GM19455 (cell line): ENCODE measurements around the gene SBNO1.
"Not testable (repeated sequence)": the region's sequence is repeated elsewhere in the genome, so short reads cannot be mapped to it uniquely, and the experiment has no call there.

Experiments used
- ATAC-seq: cut with Tn5 transposase; IDR thresholded peaks from one replicate; pipeline ENCODE4 v1.9.1; 2021; ENCODE audit not compliant: unreplicated experiment

Gene SBNO1

DNA sequence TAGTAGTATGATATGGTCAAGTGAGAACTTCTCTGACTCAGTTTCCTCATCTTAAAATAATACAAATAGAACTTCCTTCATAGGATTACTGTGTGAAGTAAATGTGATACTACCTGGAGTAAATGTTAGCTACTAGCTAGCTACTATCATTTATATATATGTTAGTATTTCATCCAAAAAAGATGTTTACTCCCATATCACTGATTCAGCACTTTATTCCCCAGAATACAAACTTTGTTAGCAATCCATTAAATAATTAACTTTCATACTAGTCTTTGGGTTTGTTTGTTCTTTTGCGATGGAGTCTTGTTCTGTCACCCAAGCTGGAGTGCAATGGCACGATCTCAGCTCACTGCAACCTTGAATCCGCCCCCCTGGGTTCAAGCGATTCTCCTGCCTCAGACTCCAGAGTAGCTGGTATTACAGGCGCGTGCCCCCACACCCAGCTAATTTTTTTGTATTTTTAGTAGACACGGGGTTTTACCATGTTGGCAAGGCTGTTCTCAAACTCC is 8.4 kb downstream of the SBNO1 start:
- ATAC-seq: no peak

DNA sequence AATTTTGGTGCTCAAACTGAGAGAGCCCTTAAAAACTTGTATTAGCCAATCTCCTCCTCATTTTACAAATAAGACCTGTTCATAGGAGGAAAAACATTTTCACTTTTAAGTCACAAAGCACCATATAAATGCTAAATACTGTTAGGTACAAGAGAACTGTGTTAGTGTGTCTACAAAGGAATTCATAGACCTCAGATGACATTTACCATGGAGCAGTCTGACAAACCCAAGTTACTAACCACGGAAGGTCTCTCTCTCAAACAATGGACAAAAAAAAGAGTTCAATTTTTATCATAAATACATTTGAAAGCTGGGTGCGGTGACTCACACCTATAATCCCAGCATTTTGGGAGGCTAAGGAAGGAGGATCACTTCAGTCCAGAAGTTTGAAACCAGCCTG is 10.0 kb downstream of the SBNO1 start:
- no peak for ATAC-seq

DNA sequence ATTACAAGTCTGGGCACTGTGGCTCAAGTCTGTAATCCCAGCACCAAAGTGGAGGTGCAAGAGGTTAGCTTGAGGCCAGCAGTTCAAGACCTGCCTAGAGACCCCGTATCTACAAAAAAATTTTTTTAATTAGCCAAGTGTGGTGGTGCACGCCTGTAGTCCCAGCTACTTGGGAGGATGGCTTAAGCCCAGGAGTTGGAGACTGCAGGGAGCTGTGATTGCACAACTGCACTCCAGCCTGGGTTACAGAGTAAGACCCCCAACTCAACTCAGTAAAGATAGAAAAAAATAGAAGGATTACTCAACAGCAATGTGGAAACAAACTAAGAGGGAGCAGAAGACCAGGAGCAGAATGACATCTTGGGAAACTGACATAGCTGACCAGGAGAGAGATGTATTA is 13.3 kb downstream of the SBNO1 start:
- ATAC-seq: no peak

GRCh38 chr12:123346946-123347345 is 17.7 kb downstream of the SBNO1 start:
- no peak for ATAC-seq

DNA sequence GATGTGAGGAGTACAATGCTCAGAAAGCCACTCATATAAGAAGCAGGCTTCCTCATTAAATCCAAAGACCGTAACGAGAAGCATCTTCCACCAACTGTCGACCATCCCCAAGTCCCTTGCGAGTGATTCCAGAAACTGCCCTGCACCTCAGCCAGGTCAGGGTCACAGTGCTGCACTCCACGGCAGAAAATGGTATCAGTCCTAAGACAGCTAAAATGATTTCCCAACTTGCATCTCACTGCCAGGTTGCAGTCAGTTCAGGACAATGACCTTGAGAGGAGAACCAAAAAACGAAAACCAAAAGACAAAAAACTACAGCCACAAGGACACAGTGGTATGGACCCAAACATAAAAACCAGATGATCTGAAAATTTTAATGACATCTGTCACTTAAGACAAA is 20.6 kb downstream of the SBNO1 start:
- no peak for ATAC-seq

DNA sequence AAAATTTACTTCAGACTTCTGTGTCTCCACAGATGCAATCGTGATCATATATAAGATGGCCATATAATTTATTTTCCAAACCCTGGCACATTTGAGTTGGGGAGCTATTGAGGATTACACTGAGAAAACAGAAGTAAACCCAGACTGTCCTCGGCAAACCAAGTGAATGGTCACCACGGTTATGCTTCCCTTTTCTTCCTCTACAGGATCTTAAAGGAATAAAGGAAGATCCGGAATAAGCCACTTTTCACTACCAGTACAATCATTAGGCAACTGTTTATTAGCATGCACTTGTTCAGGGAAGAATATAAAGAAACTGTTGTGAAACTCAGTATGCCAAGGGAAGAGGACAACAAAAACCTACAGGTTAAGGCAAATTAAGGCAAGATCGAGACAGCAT is 27.6 kb downstream of the SBNO1 start:
- no peak for ATAC-seq

DNA sequence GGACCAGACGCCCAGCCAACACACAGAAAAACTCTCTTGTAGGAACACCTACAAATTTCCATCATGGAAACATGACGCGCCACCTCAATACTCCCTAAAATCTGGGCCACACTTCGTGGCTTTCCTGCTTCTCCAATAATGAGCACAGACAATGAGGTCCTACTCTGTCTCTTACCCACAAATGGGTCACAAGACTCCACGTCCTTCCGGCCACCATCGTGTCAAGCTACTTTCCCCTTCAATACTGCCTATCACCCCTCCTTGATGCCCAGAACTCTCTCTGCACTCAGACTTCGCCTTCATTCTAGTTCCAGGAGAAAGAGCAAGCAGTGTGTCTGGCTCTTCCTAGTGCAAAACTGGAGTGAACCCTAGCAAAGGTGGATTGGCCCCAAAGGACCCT is 28.1 kb downstream of the SBNO1 start:
- ATAC-seq: no peak

- ATAC-seq: no peak
These were observed 29.2 kb downstream of the SBNO1 start for GRCh38 chr12:123335490-123335889.

DNA sequence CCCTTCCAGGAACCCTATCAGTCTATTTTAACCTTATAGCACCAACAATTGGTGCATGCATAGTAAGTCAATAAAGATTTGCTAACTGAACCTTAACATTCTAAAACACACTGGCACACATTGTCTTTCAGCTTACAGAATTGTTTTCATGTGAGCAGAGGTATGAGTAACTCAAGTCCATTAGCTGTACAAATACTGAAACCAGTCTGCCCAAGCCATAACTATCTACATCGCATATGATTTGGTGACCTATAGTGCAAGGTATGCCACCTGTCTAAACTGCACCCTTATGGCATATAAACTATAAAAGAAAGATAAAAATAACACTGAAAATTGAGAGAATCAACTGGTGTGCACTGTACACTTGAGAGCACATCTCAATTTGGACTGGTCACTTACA is 34.8 kb downstream of the SBNO1 start:
- ATAC-seq: no peak

- no peak for ATAC-seq
These were observed 44.8 kb downstream of the SBNO1 start for GRCh38 chr12:123319826-123320225.

DNA sequence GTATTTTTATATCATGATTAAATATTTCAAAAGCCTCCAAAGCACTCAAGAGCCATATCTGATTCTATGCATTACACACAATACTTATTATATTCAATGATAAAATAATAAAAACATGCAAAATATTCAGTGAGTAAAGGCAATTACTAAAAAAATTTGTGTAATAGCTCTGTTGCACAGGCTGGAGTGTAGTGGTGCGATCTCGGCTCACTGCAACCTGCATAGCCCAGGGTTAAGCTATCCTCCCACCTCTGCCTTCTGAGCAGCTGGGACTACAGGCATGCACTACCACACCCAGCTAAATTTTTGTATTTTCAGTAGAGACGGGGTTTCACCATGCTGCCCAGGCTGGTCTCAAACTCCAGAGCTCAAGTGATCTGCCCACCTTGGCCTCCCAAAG is 45.4 kb downstream of the SBNO1 start:
- ATAC-seq: no peak

GRCh38 chr12:123313046-123313445 is 51.6 kb downstream of the SBNO1 start:
- ATAC-seq: not testable (repeated sequence)

DNA sequence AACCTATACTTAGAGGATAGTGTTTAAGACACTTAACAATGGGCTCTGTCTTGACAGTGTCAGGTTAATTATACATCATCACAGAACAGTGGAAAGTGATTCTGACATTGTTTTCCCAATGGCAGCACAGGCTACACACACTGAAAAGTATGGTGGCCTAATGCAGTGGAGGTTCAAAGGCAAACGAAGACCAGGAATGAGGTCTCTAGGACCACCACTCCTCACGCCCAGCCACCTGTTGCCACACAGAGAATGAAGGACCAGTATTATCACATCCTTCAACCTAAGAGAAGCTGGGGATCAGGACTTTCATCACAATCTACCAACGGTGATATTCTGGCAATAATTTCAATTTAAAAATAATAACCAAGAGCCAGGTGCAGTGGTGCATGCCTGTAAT is 58.4 kb downstream of the SBNO1 start:
- ATAC-seq: no peak

DNA sequence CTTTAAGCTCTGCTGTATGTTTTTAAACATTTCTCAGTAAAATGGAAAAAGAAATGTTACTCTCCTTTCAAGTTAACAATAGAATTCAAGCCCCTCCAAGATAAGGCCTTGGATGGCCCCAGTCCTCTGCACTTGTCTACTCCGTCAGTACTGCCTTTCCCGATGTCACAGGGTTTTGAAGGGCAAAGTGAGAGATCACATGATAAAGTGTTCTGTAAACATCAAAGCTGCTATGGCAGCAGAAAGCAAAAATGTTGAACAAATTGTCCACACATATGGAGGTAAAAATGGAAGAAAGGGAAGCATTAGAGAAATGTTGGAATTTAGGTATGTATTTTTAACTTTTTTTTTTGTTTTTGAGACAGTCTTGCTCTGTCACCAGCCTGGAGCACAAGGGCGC is 59.5 kb downstream of the SBNO1 start:
- no peak for ATAC-seq

DNA sequence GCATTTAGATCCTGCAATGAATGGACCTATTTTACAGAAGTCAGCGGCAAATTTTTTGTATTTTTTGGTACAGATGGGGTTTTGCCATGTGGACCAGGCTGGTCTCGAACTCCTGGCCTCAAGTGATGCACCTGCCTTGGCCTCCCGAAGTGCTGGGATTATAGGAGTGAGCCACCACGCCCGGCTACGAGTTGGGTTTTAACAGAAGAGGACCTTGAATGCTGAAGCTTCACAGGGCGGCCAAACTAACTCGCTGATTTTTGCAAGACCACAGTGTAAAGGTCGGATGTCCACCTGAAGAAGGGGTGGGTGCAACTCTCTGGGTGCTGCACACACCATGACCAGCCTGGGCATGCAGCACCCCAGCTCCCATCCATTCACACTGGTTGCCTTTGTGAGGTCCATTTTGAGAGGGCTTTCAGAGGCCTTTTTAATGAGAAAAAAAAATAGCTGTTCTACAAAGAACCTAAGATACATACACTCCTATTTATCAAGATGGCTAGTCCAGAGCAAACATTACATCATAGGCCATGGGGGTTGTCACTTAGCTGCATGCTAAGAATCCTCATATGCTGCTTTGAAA is 71.4 kb downstream of the SBNO1 start:
- ATAC-seq: no peak

DNA sequence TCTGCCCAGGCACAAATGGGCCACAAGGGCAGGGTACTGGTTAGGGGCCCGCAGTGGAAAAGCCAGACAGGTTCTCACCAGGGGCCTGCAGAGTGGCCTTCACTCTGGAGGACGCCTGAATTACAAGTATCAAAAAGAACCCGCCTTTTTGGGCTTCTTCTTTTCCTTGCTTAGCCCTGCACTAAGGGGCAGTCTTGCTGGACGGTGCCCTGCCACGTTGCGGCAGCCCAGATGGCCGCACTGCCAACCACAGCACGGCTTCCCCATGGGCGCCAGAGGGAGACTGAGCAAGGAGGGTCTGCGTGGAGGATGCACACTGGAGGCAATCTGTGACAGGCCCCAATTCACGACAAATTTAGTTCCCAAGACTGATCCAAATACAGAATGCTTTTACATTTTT is 74.7 kb downstream of the SBNO1 start:
- no peak for ATAC-seq

- no peak for ATAC-seq
These were observed 75.8 kb downstream of the SBNO1 start for GRCh38 chr12:123288751-123289346.

GRCh38 chr12:123286652-123287373 is 77.8 kb downstream of the SBNO1 start:
- no peak for ATAC-seq

DNA sequence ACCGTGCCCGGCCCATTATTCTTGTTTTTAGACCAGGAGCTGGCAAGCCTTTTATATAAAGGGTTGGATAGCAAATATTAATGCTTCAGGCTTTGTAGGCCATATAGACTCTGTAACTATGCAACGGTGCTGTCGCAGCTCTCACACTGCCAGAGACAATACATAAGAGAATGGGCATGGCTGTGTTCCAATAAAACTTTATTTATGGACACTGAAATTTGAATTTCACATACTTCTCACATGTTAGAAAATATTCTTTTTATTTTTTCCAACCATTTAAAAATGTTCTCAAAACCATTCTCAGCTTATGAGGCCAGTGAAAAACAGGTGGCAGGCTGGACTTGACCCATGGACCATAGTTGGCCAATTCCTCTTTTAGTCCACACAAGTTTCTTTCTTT is 80.0 kb downstream of the SBNO1 start:
- no peak for ATAC-seq

- no peak for ATAC-seq
These were observed 81.2 kb downstream of the SBNO1 start for GRCh38 chr12:123283461-123283860.

DNA sequence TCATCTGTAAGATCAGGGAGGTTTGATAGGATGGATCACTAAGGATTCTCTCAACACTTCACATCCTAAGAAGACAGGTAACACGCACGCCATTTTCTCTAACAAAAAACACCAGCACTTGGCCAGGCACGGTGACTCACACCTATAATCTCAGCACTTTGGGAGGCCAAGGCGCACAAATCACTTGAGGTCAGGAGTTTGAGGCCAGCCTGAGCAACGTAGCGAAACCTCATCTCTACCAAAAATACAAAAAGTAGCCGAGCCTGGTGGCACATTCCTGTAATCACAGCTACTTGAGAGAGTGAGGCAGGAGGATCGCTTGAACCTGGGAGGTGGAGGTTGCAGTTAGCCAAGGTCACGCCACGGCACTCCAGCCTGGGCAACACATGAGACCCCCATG is 82.5 kb downstream of the SBNO1 start:
- no peak for ATAC-seq

DNA sequence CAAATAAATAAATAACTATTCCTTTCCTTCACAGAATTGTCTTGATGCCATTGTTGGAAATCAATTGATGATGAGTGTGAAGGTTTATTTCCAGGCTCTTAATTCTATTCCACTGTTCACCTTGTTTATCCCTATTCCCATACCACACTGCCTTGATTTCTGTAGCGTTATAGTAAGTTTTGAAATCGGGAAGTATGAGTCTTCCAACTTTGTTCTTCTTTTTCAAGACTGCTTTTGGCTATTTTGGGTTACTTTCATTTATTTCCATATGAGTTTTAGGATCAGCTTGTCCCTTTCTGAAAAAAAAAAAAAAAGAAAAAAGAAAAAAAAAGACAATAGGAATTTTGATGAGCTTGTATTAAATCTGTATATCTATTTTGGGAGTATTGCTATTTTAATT is 83.7 kb downstream of the SBNO1 start:
- ATAC-seq: no peak
